GM12878 (cell line): Measurements from ENCODE around the gene DCAF4. TPM values are rescaled to one million over a fixed set of nuclear protein-coding genes. Genes with fewer than 3 reads are reported as not detected.

Experiments used
- ATAC-seq: fragments of 200-7000 bp; cut with Tn5 transposase; 3 replicates; pipeline ENCODE4 v1.9.1; 2020; ENCODE audit warnings: mild to moderate bottlenecking, moderate library complexity
- BruUV-seq: library from RNA; stranded (reverse); fragments of 400-500 nt; replicated peaks from 2 replicates; lab custom pipeline; 2021; lab: Mats Ljungman, UMichigan
- CTCF ChIA-PET: fragments of 300-600 bp; sonication (Branson Sonifier 250); formaldehyde crosslinking; extraction: SDS; loops from one replicate; lab custom pipeline; 2021; ENCODE audit warnings: inconsistent platforms; lab: Yijun Ruan, JAX
- POLR2A ChIA-PET: fragments of 350-600 bp; formaldehyde crosslinking; extraction: SDS; loops from one replicate; lab custom pipeline; 2021; ENCODE audit warnings: inconsistent platforms; lab: Charles Lee
- RAD21 ChIA-PET: fragments of 300-600 bp; sonication (Branson Sonifier 250); formaldehyde crosslinking; loops from one replicate; lab custom pipeline; 2023; ENCODE audit warnings: antibody characterized with exemption; ENCODE audit not compliant: unreplicated experiment; lab: Charles Lee
- SMC1A ChIA-PET: fragments of 300-600 bp; sonication (Branson Sonifier 250); formaldehyde crosslinking; loops from one replicate; lab custom pipeline; 2023; ENCODE audit not compliant: unreplicated experiment, uncharacterized antibody; lab: Charles Lee
- DNase-seq: peaks from one replicate; pipeline ENCODE4 v3.0.0-alpha.2; 2011; ENCODE audit warnings: low read depth, low spot score
- FAIRE-seq: peaks from 3 replicates; lab custom pipeline; 2011; peaks lifted over from hg19 to GRCh38; lab: Jason Lieb, UNC
- H2AFZ ChIP-seq: 2 replicates; pipeline ENCODE4 v1.6.0; 2011; ENCODE audit warnings: low read depth, low read length, control low read depth; ENCODE audit not compliant: control insufficient read depth
- H3K27ac ChIP-seq: 2 replicates; pipeline ENCODE4 v1.5.1; 2011; ENCODE audit warnings: control low read depth; ENCODE audit not compliant: control insufficient read depth, insufficient read depth
- H3K27me3 ChIP-seq, 2 experiments: replicated peaks in 1 of 2; 2 replicates each; pipeline versions ENCODE4 v1.6.0 to v1.6.1; 2011; ENCODE audit warnings: low read length in 1 of 2; ENCODE audit not compliant: control insufficient read depth in 2 of 2, insufficient read depth in 2 of 2
- H3K36me3 ChIP-seq, 2 experiments: 2 replicates each; pipeline ENCODE4 v1.5.1; 2011; ENCODE audit warnings: low read length in 1 of 2; ENCODE audit not compliant: control insufficient read depth in 2 of 2, insufficient read depth in 2 of 2
- H3K4me1 ChIP-seq: 2 replicates; pipeline ENCODE4 v1.6.1; 2011; ENCODE audit warnings: mild to moderate bottlenecking, low read length, moderate library complexity, mixed read lengths; ENCODE audit not compliant: control insufficient read depth, insufficient read depth
- H3K4me2 ChIP-seq: 2 replicates; pipeline ENCODE4 v1.6.0; 2011; ENCODE audit warnings: control low read depth; ENCODE audit not compliant: control insufficient read depth, insufficient read depth
- H3K4me3 ChIP-seq: fragments of 200-600 bp; sonication (generic); 2 replicates; pipeline ENCODE4 v1.5.1; 2016
- H3K79me2 ChIP-seq: 2 replicates; pipeline ENCODE4 v1.6.0; 2011; ENCODE audit warnings: low read length; ENCODE audit not compliant: control insufficient read depth, insufficient read depth
- H3K9ac ChIP-seq: 2 replicates; pipeline ENCODE4 v1.8.0; 2011; ENCODE audit warnings: low read length, control low read depth, mixed read lengths; ENCODE audit not compliant: control insufficient read depth, insufficient read depth
- H3K9me3 ChIP-seq: replicated peaks from 3 replicates; pipeline ENCODE4 v1.5.1; 2011; ENCODE audit warnings: mild to moderate bottlenecking, low read length; ENCODE audit not compliant: control insufficient read depth, insufficient read depth
- H4K20me1 ChIP-seq: 2 replicates; pipeline ENCODE4 v1.6.0; 2011; ENCODE audit not compliant: control insufficient read depth, insufficient read depth
- ASH2L ChIP-seq: fragments of 300-600, 200-600 bp; sonication (generic); IDR thresholded peaks from 2 replicates; pipeline ENCODE4 v1.6.1; 2017; ENCODE audit warnings: low read depth, mild to moderate bottlenecking, borderline replicate concordance
- BMI1 ChIP-seq: fragments of 450-650 bp; IDR thresholded peaks from 2 replicates; pipeline ENCODE4 v1.6.1; 2016; ENCODE audit warnings: mild to moderate bottlenecking, moderate library complexity, borderline replicate concordance
- MYC ChIP-seq: IDR thresholded peaks from 2 replicates; pipeline ENCODE4 v1.6.1; 2011; ENCODE audit warnings: mild to moderate bottlenecking, low read length, moderate library complexity, inconsistent platforms; ENCODE audit not compliant: insufficient read depth, insufficient replicate concordance, insufficient read length, severe bottlenecking
- NFXL1 ChIP-seq: fragments of 450-650 bp; IDR thresholded peaks from 2 replicates; pipeline ENCODE4 v1.6.1; 2017; ENCODE audit warnings: antibody characterized with exemption, mild to moderate bottlenecking, borderline replicate concordance
- SMAD1 ChIP-seq: fragments of 450-650 bp; IDR thresholded peaks from 2 replicates; pipeline ENCODE4 v1.6.1; 2018; ENCODE audit warnings: mild to moderate bottlenecking, low read depth; ENCODE audit not compliant: partially characterized antibody
- SUPT20H ChIP-seq: IDR thresholded peaks from 2 replicates; pipeline ENCODE4 v1.6.1; 2011; ENCODE audit warnings: low read depth, mild to moderate bottlenecking, low read length, moderate library complexity, borderline replicate concordance; ENCODE audit not compliant: control insufficient read depth
- SUZ12 ChIP-seq: fragments of 200-600 bp; sonication (generic); IDR thresholded peaks from one replicate; pipeline ENCODE4 v1.6.1; 2018; ENCODE audit warnings: antibody characterized with exemption, mild to moderate bottlenecking; ENCODE audit not compliant: unreplicated experiment
- TCF7 ChIP-seq: IDR thresholded peaks from 2 replicates; pipeline ENCODE4 v1.6.1; 2014; ENCODE audit warnings: antibody characterized with exemption, borderline replicate concordance
- YY1 ChIP-seq: IDR thresholded peaks from 2 replicates; pipeline ENCODE4 v1.6.1; 2011; ENCODE audit warnings: low read depth, mild to moderate bottlenecking, low read length
- ZNF622 ChIP-seq: fragments of 450-650 bp; IDR thresholded peaks from 2 replicates; pipeline ENCODE4 v1.6.1; 2017; ENCODE audit warnings: mild to moderate bottlenecking, inconsistent platforms
- whole genome bisulfite sequencing: methylation state at CpG from one replicate; pipeline ENCODE4 v1.1.6; 2016; ENCODE audit warnings: low lambda C conversion rate; ENCODE audit not compliant: insufficient replicate concordance, insufficient coverage; ENCODE audit errors: missing lambda C conversion rate; 5-methylcytosine and 5-hydroxymethylcytosine counted together
- in situ Hi-C: fragments of 300-500 bp; cut with MboI; formaldehyde crosslinking; loops from 9 replicates; pipeline ENCODE4 v1.14.3; 2018; ENCODE audit warnings: mixed read lengths
- intact Hi-C: fragments of 100-400 bp; cut with micrococcal nuclease; formaldehyde crosslinking; loops from one replicate; pipeline ENCODE4 v1.14.2; 2022; ENCODE audit not compliant: unreplicated experiment
- polyA plus RNA-seq, 11 experiments: library from polyadenylated mRNA; depleted of rRNA in 4 of 11; unstranded in 6 of 11; stranded (reverse) in 5 of 11; fragments of >200 nt; fragmentation: Nextera tagmentation in 4 of 11; fragmentation: Illumina TruSeq in 1 of 11; extraction: Ambion mirVana in 4 of 11; extraction: Trizol in 1 of 11; gene quantifications; 1 replicate in 1 of 11; 2 replicates in 10 of 11; pipeline versions ENCODE4 v1.2.1 to v1.2.3, GENCODE V29; 2011 to 2016; ENCODE audit warnings: inconsistent platforms in 2 of 11, missing spikeins in 2 of 11, low read depth in 1 of 11
- total RNA-seq, 4 experiments: library from RNA; depleted of rRNA in 3 of 4; stranded (reverse); fragments of >200 nt in 3 of 4; fragmentation: Illumina TruSeq in 1 of 4; extraction: Trizol in 1 of 4; gene quantifications; 2 replicates each; pipeline versions ENCODE4 v1.2.1 to v1.2.3, GENCODE V29; 2013 to 2021
- TF ChIP-seq, protein P1 (sequence below): fragments of 450-650 bp; IDR thresholded peaks from 2 replicates; pipeline ENCODE4 v1.6.1; 2016; ENCODE audit warnings: mild to moderate bottlenecking
- TF ChIP-seq, protein P2 (sequence below): IDR thresholded peaks from 2 replicates; pipeline ENCODE4 v1.6.1; 2011; ENCODE audit warnings: mild to moderate bottlenecking, low read depth, low read length, moderate library complexity; ENCODE audit not compliant: insufficient replicate concordance
- TF ChIP-seq, protein P3 (sequence below): fragments of 450-650 bp; IDR thresholded peaks from 2 replicates; pipeline ENCODE4 v1.6.1; 2017; ENCODE audit warnings: low read depth, mild to moderate bottlenecking, moderate library complexity
- TF ChIP-seq, protein P4 (sequence below): fragments of 450-650 bp; IDR thresholded peaks from 2 replicates; pipeline ENCODE4 v1.6.1; 2017; ENCODE audit warnings: borderline replicate concordance

DCAF4 gene
- total and polyA plus RNA-seq, 10 of the 15 experiments (the other 5 are each of a cell fraction or from before 2014, with no cell fraction given): 2.6 to 51.1 (median 21.0) TPM

DNA sequence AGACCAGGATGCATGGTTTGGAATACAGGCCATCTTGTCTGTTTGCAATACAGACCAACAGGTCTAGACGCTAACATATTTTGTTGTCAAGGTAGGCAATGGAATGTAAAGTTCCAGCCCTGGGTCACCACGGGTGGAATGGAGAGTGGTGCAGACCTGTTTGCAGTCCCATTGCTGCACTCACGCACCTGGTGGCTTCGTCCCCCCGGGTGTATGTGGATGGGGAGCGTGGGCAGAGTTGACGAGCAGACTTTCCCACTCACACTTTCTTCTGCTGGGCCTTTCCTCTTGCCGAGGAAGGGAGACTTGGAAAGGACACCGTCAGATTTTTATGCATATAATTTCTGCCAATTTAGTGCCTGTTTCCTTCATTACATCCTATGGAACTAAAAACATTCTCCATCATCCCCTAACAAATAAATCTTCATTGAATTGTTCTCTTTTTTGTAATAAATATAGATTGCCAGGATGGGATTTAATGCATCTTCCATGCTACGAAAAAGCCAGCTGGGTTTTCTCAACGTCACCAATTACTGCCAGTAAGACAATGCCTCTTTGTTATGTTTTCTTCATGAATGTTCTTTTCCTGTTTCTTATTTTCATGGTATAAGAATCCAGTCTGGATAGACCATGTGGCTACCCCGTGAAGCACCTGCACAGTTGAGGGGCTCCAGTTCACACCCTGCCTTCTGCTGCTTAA is 15.2 kb downstream of the DCAF4 start:
- no peak for FAIRE-seq
- Histone ChIP-seq H3K4me1 (no peaks in the 10 kb centered on the region), H4K20me1 (no peaks in the 10 kb centered on the region), H3K4me2 (no peak overlapping the region), H3K27ac (no peak overlapping the region), H3K9me3 (no peaks in the 10 kb centered on the region), H3K36me3 (peaks cover 22 to 24% of the 10 kb centered on the region in 2 experiments), H3K4me3 (no peak overlapping the region), H3K9ac (no peak overlapping the region), H3K27me3 (no peaks in the 10 kb centered on the region), H2AFZ (no peak overlapping the region), H3K79me2 (no peaks in the 10 kb centered on the region)
- ChIA-PET CTCF (interaction anchor here (1.3 kb wide), 1 partner anchor 427 kb away, joined by 3 read pairs; no protein-coding TSS in a partner anchor), POLR2A (no interaction called here), RAD21 (no interaction called here), SMC1A (no interaction called here)
- WGBS: 85% methylated on average over 12 of the region's 12 CpGs
- ATAC-seq: no peak
- in situ Hi-C loops (no loop called here), intact Hi-C loops (no loop called here)
- no TSS peak for BruUV-seq
- TF ChIP-seq, protein P1, sequence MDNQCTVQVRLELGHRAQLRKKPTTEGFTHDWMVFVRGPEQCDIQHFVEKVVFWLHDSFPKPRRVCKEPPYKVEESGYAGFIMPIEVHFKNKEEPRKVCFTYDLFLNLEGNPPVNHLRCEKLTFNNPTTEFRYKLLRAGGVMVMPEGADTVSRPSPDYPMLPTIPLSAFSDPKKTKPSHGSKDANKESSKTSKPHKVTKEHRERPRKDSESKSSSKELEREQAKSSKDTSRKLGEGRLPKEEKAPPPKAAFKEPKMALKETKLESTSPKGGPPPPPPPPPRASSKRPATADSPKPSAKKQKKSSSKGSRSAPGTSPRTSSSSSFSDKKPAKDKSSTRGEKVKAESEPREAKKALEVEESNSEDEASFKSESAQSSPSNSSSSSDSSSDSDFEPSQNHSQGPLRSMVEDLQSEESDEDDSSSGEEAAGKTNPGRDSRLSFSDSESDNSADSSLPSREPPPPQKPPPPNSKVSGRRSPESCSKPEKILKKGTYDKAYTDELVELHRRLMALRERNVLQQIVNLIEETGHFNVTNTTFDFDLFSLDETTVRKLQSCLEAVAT: no peak
- TF ChIP-seq MYC (no peak), YY1 (no peak), ASH2L (no peak), SUZ12 (no peak), NFXL1 (no peak), TCF7 (no peak), ZNF622 (no peak), SUPT20H (no peak), BMI1 (no peak), SMAD1 (no peak)
- TF ChIP-seq, protein P2, sequence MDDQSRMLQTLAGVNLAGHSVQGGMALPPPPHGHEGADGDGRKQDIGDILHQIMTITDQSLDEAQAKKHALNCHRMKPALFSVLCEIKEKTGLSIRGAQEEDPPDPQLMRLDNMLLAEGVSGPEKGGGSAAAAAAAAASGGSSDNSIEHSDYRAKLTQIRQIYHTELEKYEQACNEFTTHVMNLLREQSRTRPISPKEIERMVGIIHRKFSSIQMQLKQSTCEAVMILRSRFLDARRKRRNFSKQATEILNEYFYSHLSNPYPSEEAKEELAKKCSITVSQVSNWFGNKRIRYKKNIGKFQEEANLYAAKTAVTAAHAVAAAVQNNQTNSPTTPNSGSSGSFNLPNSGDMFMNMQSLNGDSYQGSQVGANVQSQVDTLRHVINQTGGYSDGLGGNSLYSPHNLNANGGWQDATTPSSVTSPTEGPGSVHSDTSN: no peak
- TF ChIP-seq, protein P3, sequence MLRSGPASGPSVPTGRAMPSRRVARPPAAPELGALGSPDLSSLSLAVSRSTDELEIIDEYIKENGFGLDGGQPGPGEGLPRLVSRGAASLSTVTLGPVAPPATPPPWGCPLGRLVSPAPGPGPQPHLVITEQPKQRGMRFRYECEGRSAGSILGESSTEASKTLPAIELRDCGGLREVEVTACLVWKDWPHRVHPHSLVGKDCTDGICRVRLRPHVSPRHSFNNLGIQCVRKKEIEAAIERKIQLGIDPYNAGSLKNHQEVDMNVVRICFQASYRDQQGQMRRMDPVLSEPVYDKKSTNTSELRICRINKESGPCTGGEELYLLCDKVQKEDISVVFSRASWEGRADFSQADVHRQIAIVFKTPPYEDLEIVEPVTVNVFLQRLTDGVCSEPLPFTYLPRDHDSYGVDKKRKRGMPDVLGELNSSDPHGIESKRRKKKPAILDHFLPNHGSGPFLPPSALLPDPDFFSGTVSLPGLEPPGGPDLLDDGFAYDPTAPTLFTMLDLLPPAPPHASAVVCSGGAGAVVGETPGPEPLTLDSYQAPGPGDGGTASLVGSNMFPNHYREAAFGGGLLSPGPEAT: no peak
- TF ChIP-seq, protein P4, sequence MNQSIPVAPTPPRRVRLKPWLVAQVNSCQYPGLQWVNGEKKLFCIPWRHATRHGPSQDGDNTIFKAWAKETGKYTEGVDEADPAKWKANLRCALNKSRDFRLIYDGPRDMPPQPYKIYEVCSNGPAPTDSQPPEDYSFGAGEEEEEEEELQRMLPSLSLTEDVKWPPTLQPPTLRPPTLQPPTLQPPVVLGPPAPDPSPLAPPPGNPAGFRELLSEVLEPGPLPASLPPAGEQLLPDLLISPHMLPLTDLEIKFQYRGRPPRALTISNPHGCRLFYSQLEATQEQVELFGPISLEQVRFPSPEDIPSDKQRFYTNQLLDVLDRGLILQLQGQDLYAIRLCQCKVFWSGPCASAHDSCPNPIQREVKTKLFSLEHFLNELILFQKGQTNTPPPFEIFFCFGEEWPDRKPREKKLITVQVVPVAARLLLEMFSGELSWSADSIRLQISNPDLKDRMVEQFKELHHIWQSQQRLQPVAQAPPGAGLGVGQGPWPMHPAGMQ: no peak
- DNase-seq: no peak
